OCI-LY7 (cell line): ENCODE measurements around the gene NOL4L. TPM values are rescaled to one million over a fixed set of nuclear protein-coding genes. Genes with fewer than 3 reads are reported as not detected.
A peak's percentile ranks its signal among the peaks of the same experiment; 100 is the strongest.

ENCODE experiments used
- BruUV-seq: library from RNA; stranded (reverse); fragments of 400-500 nt; replicated peaks from 2 replicates; lab custom pipeline; 2021; lab: Mats Ljungman, UMichigan
- CTCF ChIA-PET: fragments of 300-600 bp; sonication (Branson Sonifier 250); formaldehyde crosslinking; loops from one replicate; lab custom pipeline; 2022; ENCODE audit warnings: antibody characterized with exemption; ENCODE audit not compliant: unreplicated experiment; lab: Charles Lee
- POLR2A ChIA-PET: fragments of 300-600 bp; sonication (Branson Sonifier 250); formaldehyde crosslinking; loops from one replicate; lab custom pipeline; 2022; ENCODE audit warnings: antibody characterized with exemption; lab: Charles Lee
- DNase-seq: peaks from one replicate; pipeline ENCODE4 v3.0.0-alpha.2; 2015; ENCODE audit warnings: low spot score
- H2AFZ ChIP-seq: fragments of 200-600 bp; sonication (generic), shearing (Covaris generic); 2 replicates; pipeline ENCODE4 v1.6.1; 2014; ENCODE audit warnings: mild to moderate bottlenecking, antibody characterized with exemption, low read length, moderate library complexity
- H3K27ac ChIP-seq: fragments of 200-600 bp; sonication (generic); 2 replicates; pipeline ENCODE4 v1.5.1; 2014; ENCODE audit warnings: mixed run types, low read depth, mild to moderate bottlenecking, moderate library complexity, low read length, inconsistent platforms; ENCODE audit not compliant: poor library complexity, severe bottlenecking
- H3K36me3 ChIP-seq: fragments of 200-600 bp; sonication (generic); 2 replicates; pipeline ENCODE4 v1.6.1; 2014; ENCODE audit warnings: mild to moderate bottlenecking, antibody characterized with exemption, low read length, moderate library complexity, mixed read lengths; ENCODE audit not compliant: insufficient read depth
- H3K4me1 ChIP-seq: fragments of 200-600 bp; sonication (generic); 2 replicates; pipeline ENCODE4 v1.5.1; 2014; ENCODE audit warnings: mild to moderate bottlenecking, low read length; ENCODE audit not compliant: insufficient read depth, poor library complexity, severe bottlenecking
- H3K4me2 ChIP-seq: fragments of 200-600 bp; sonication (generic); 2 replicates; pipeline ENCODE4 v1.6.1; 2014; ENCODE audit warnings: mild to moderate bottlenecking, low read length
- H3K4me3 ChIP-seq: fragments of 200-600 bp; sonication (generic); 2 replicates; pipeline ENCODE4 v1.5.1; 2014; ENCODE audit warnings: mild to moderate bottlenecking, low read depth, low read length; ENCODE audit not compliant: poor library complexity, severe bottlenecking
- H3K79me2 ChIP-seq: fragments of 200-600 bp; sonication (generic); 2 replicates; pipeline ENCODE4 v1.6.1; 2016; ENCODE audit warnings: low read depth, mild to moderate bottlenecking, low read length, moderate library complexity, mixed read lengths; ENCODE audit not compliant: insufficient read depth
- H3K9me2 ChIP-seq: fragments of 200-600 bp; sonication (generic); 2 replicates; pipeline ENCODE4 v1.6.1; 2016; ENCODE audit warnings: mild to moderate bottlenecking, low read length, mixed read lengths; ENCODE audit not compliant: insufficient read depth
- H3K9me3 ChIP-seq: fragments of 200-600 bp; sonication (generic); 2 replicates; pipeline ENCODE4 v1.6.1; 2014; ENCODE audit warnings: mild to moderate bottlenecking, mixed run types, low read length, mixed read lengths
- H4K20me1 ChIP-seq: fragments of 200-600 bp; sonication (generic); 2 replicates; pipeline ENCODE4 v1.6.1; 2014; ENCODE audit warnings: mild to moderate bottlenecking, antibody characterized with exemption, low read length, moderate library complexity, mixed read lengths; ENCODE audit not compliant: insufficient read depth
- CTCF ChIP-seq: fragments of 200-600 bp; sonication (generic); conservative IDR thresholded peaks from 2 replicates; pipeline ENCODE4 v1.5.1; 2014; ENCODE audit warnings: mild to moderate bottlenecking, antibody characterized with exemption, low read length, moderate library complexity, mixed read lengths
- EZH2phosphoT487 ChIP-seq: fragments of 200-600 bp; sonication (generic); IDR thresholded peaks from 2 replicates; pipeline ENCODE4 v1.6.1; 2018; ENCODE audit warnings: low read depth, borderline replicate concordance, mild to moderate bottlenecking, mixed run types, antibody characterized with exemption, low read length, moderate library complexity, mixed read lengths
- intact Hi-C: fragments of 100-400 bp; cut with micrococcal nuclease; formaldehyde crosslinking; loops from one replicate; pipeline ENCODE4 v1.10.0; 2022; ENCODE audit not compliant: unreplicated experiment
- total RNA-seq, 2 experiments: library from RNA; depleted of rRNA in 1 of 2; stranded (reverse); fragments of >200 nt in 1 of 2; shearing (Covaris generic) in 1 of 2; gene quantifications; 2 replicates each; pipeline ENCODE4 v1.2.3, GENCODE V29; 2014 to 2022

Gene NOL4L
- total RNA-seq, 2 experiments from 2014 or later = 3.9 to 4.2 TPM

GRCh38 chr20:32534661-32535240 is 50.4 kb downstream of the NOL4L start:
- peak overlapping the region; percentile 64 for H3K4me3 ChIP-seq
- H3K36me3 ChIP-seq = no peaks in the 10 kb centered on the region
- no peaks in the 10 kb centered on the region for H3K9me3 ChIP-seq
- H3K4me2 ChIP-seq = peak overlapping the region; percentile 74
- DNase-seq = peak; percentile 57
- no TSS peak for BruUV-seq
- intact Hi-C loops = no loop called here
- H4K20me1 ChIP-seq = no peaks in the 10 kb centered on the region
- H3K9me2 ChIP-seq = no peaks in the 10 kb centered on the region
- TF ChIP-seq CTCF (no peak), EZH2phosphoT487 (no peak)
- H2AFZ ChIP-seq = peak overlapping the region; percentile 53; the same call in 1 of the 2 replicates
- peak overlapping the region; percentile 70 for H3K27ac ChIP-seq
- ChIA-PET POLR2A (interaction anchor here (0.6 to 1.2 kb wide), 8 partner anchors 22 to 270 kb away, joined by 3 to 8 read pairs (median 5); no protein-coding TSS in a partner anchor), CTCF (interaction anchor here (0.6 kb wide), 3 partner anchors 10 to 358 kb away, joined by 3 to 5 read pairs (median 3); no protein-coding TSS in a partner anchor)
- H3K79me2 ChIP-seq = no peaks in the 10 kb centered on the region
- peaks cover 51% of the 10 kb centered on the region for H3K4me1 ChIP-seq

- no peaks in the 10 kb centered on the region for H3K9me3 ChIP-seq
- no peaks in the 10 kb centered on the region for H3K9me2 ChIP-seq
- TF ChIP-seq EZH2phosphoT487 = no peak
- TF ChIP-seq CTCF = no peak
- no peak overlapping the region for H2AFZ ChIP-seq
- no peaks in the 10 kb centered on the region for H4K20me1 ChIP-seq
- peaks cover 41% of the 10 kb centered on the region for H3K4me1 ChIP-seq
- DNase-seq = no peak
- no peaks in the 10 kb centered on the region for H3K36me3 ChIP-seq
- POLR2A ChIA-PET = no interaction called here
- H3K4me3 ChIP-seq = no peak overlapping the region
- CTCF ChIA-PET = no interaction called here
- BruUV-seq = no TSS peak
- no peak overlapping the region for H3K4me2 ChIP-seq
- intact Hi-C loops = no loop called here
- no peak overlapping the region for H3K27ac ChIP-seq
- H3K79me2 ChIP-seq = no peaks in the 10 kb centered on the region
Measured at GRCh38 chr20:32533732-32534131, 51.4 kb downstream of the NOL4L start.

GRCh38 chr20:32532246-32532645 is 52.9 kb downstream of the NOL4L start:
- DNase-seq = no peak
- POLR2A ChIA-PET = no interaction called here
- H3K4me1 ChIP-seq = peaks cover 33% of the 10 kb centered on the region
- intact Hi-C loops = no loop called here
- no peak overlapping the region for H3K4me2 ChIP-seq
- CTCF ChIA-PET = no interaction called here
- H3K9me2 ChIP-seq = no peaks in the 10 kb centered on the region
- no TSS peak for BruUV-seq
- no peaks in the 10 kb centered on the region for H3K36me3 ChIP-seq
- no peaks in the 10 kb centered on the region for H3K9me3 ChIP-seq
- H4K20me1 ChIP-seq = no peaks in the 10 kb centered on the region
- no peak overlapping the region for H3K27ac ChIP-seq
- no peak overlapping the region for H3K4me3 ChIP-seq
- H3K79me2 ChIP-seq = no peaks in the 10 kb centered on the region
- TF ChIP-seq EZH2phosphoT487 = no peak
- no peak for TF ChIP-seq CTCF
- H2AFZ ChIP-seq = no peak overlapping the region
